ENCODE measurements around the gene TMEM35B.
"Not testable (repeated sequence)": the region's sequence is repeated elsewhere in the genome, so short reads cannot be mapped to it uniquely, and the experiment has no call there.

Gene TMEM35B

GRCh38 chr1:34984793-34985608, at the start of gene TMEM35B:
TMEM35B (minus strand) TSS chr1:34985347; CDS start chr1:34985305, 42 bp downstream.
- peak; percentile 51 for DNase-seq (ENCODE audit: low read depth, low spot score)

- no peak for DNase-seq (ENCODE audit: low read depth, low spot score)
These were observed 48.2 kb upstream of the TMEM35B start for GRCh38 chr1:35033346-35033745.

GRCh38 chr1:35032384-35032739, 47.2 kb upstream of the TMEM35B start:
- no peak for DNase-seq (ENCODE audit: low read depth, low spot score)

- DNase-seq (ENCODE audit: low read depth, low spot score) = peak; percentile 15
These were observed 45.8 kb upstream of the TMEM35B start for GRCh38 chr1:35030756-35031446.

- DNase-seq (ENCODE audit: low read depth, low spot score) = no peak
These were observed 45.2 kb upstream of the TMEM35B start for GRCh38 chr1:35030338-35030737.

GRCh38 chr1:35029761-35030160, 44.6 kb upstream of the TMEM35B start:
- no peak for DNase-seq (ENCODE audit: low read depth, low spot score)

- DNase-seq (ENCODE audit: low read depth, low spot score) = no peak
These were observed 31.3 kb upstream of the TMEM35B start for GRCh38 chr1:35016406-35016805.

GRCh38 chr1:35014486-35014885, 29.3 kb upstream of the TMEM35B start:
- DNase-seq (ENCODE audit: low read depth, low spot score) = no peak

GRCh38 chr1:35005711-35006110, 20.6 kb upstream of the TMEM35B start:
- no peak for DNase-seq (ENCODE audit: low read depth, low spot score)

- DNase-seq (ENCODE audit: low read depth, low spot score) = no peak
These were observed 16.6 kb upstream of the TMEM35B start for GRCh38 chr1:35001743-35002142.

GRCh38 chr1:34994878-34995277, 9.7 kb upstream of the TMEM35B start:
- DNase-seq (ENCODE audit: low read depth, low spot score) = no peak

- no peak for DNase-seq (ENCODE audit: low read depth, low spot score)
These were observed 3.4 kb upstream of the TMEM35B start for GRCh38 chr1:34988581-34988980.

- DNase-seq (ENCODE audit: low read depth, low spot score) = no peak
These were observed 3.0 kb upstream of the TMEM35B start for GRCh38 chr1:34988147-34988546.

GRCh38 chr1:34987018-34987417, 1.9 kb upstream of the TMEM35B start:
- no peak for DNase-seq (ENCODE audit: low read depth, low spot score)

GRCh38 chr1:34985609-34985904, 410 bp upstream of the TMEM35B start:
- DNase-seq (ENCODE audit: low read depth, low spot score) = not testable (repeated sequence)

GRCh38 chr1:34984435-34984792, 733 bp downstream of the TMEM35B start:
- DNase-seq (ENCODE audit: low read depth, low spot score) = no peak

GRCh38 chr1:34983700-34984355, 1.3 kb downstream of the TMEM35B start:
- no peak for DNase-seq (ENCODE audit: low read depth, low spot score)

GRCh38 chr1:34982820-34983376, 2.2 kb downstream of the TMEM35B start:
- no peak for DNase-seq (ENCODE audit: low read depth, low spot score)

- no peak for DNase-seq (ENCODE audit: low read depth, low spot score)
These were observed 4.4 kb downstream of the TMEM35B start for GRCh38 chr1:34980715-34981114.

- no peak for DNase-seq (ENCODE audit: low read depth, low spot score)
These were observed 6.2 kb downstream of the TMEM35B start for GRCh38 chr1:34978921-34979320.

- no peak for DNase-seq (ENCODE audit: low read depth, low spot score)
These were observed 7.3 kb downstream of the TMEM35B start for GRCh38 chr1:34977858-34978257.

GRCh38 chr1:34977210-34977471, 8.0 kb downstream of the TMEM35B start:
- no peak for DNase-seq (ENCODE audit: low read depth, low spot score)
